SK-N-SH (cell line): ENCODE results near the gene WNK1. TPM values are rescaled to one million over a fixed set of nuclear protein-coding genes. Genes with fewer than 3 reads are reported as not detected.

Source experiments
- CTCF ChIA-PET: fragments of 300-600, 350-600 bp; formaldehyde crosslinking; extraction: SDS; loops from one replicate; lab custom pipeline; 2021; lab: Yijun Ruan, JAX
- POLR2A ChIA-PET: fragments of 350-600 bp; sonication (Branson Sonifier 250); formaldehyde crosslinking; extraction: SDS; loops from one replicate; lab custom pipeline; 2020; ENCODE audit warnings: antibody characterized with exemption, inconsistent platforms; lab: Yijun Ruan, JAX
- DNase-seq: peaks from one replicate; pipeline ENCODE4 v3.0.0; 2012
- H2AFZ ChIP-seq: fragments of 200-600 bp; sonication (generic); 2 replicates; pipeline ENCODE4 v1.8.1; 2016; ENCODE audit warnings: antibody characterized with exemption, mild to moderate bottlenecking, low read depth
- H3F3A ChIP-seq: fragments of 200-600 bp; sonication (generic); replicated peaks from 2 replicates; pipeline ENCODE3; 2016; ENCODE audit warnings: antibody characterized with exemption, mild to moderate bottlenecking; ENCODE audit not compliant: insufficient read depth
- H3K27ac ChIP-seq, 2 experiments: fragments of 200-500 bp in 1 of 2; fragments of 200-600 bp in 1 of 2; sonication (Bioruptor generic) in 1 of 2; sonication (generic), shearing (Covaris generic) in 1 of 2; 2 replicates each; pipeline versions ENCODE4 v1.5.1 to v1.6.1; 2014 to 2016; ENCODE audit warnings: low read depth in 2 of 2, inconsistent platforms in 1 of 2, low read length in 1 of 2, mild to moderate bottlenecking in 1 of 2, mixed read lengths in 1 of 2
- H3K27me3 ChIP-seq: fragments of 200-600 bp; sonication (generic), shearing (Covaris generic); 2 replicates; pipeline ENCODE4 v1.6.1; 2016; ENCODE audit warnings: mixed run types; ENCODE audit not compliant: insufficient read depth
- H3K36me3 ChIP-seq, 2 experiments: fragments of 200-500 bp in 1 of 2; fragments of 200-600 bp in 1 of 2; sonication (Bioruptor generic) in 1 of 2; sonication (generic) in 1 of 2; replicated peaks in 1 of 2; 2 replicates each; pipeline versions ENCODE3 to v1.5.1; 2014 to 2016; ENCODE audit warnings: low read length in 1 of 2, mild to moderate bottlenecking in 1 of 2; ENCODE audit not compliant: insufficient read depth in 2 of 2, control insufficient read depth in 1 of 2
- H3K4me1 ChIP-seq, 2 experiments: fragments of 200-500 bp in 1 of 2; fragments of 200-600 bp in 1 of 2; sonication (Bioruptor generic) in 1 of 2; sonication (generic), shearing (Covaris generic) in 1 of 2; 2 replicates each; pipeline versions ENCODE4 v1.5.1 to v1.6.1; 2014 to 2016; ENCODE audit warnings: low read depth in 1 of 2, low read length in 1 of 2, mixed run types in 1 of 2; ENCODE audit not compliant: insufficient read depth in 2 of 2, control insufficient read depth in 1 of 2
- H3K4me2 ChIP-seq: fragments of 200-600 bp; sonication (generic), shearing (Covaris generic); 2 replicates; pipeline ENCODE4 v1.6.1; 2017; ENCODE audit warnings: mixed run types
- H3K4me3 ChIP-seq, 2 experiments: fragments of 200-500 bp in 1 of 2; fragments of 200-600 bp in 1 of 2; sonication (Bioruptor generic) in 1 of 2; sonication (generic), shearing (Covaris generic) in 1 of 2; 2 replicates each; pipeline versions ENCODE4 v1.5.1 to v1.8.1; 2014 to 2016; ENCODE audit warnings: low read depth in 2 of 2, inconsistent platforms in 1 of 2, low read length in 1 of 2, mild to moderate bottlenecking in 1 of 2, mixed read lengths in 1 of 2, moderate library complexity in 1 of 2
- H3K79me2 ChIP-seq: fragments of 200-600 bp; sonication (generic); 2 replicates; pipeline ENCODE4 v1.8.1; 2017; ENCODE audit warnings: mild to moderate bottlenecking; ENCODE audit not compliant: insufficient read depth
- H3K9ac ChIP-seq: fragments of 200-600 bp; sonication (generic); 2 replicates; pipeline ENCODE4 v1.6.1; 2017; ENCODE audit warnings: mixed run types
- H3K9me2 ChIP-seq: fragments of 200-600 bp; sonication (generic); 2 replicates; pipeline ENCODE4 v1.6.1; 2017; ENCODE audit warnings: mixed run types
- H3K9me3 ChIP-seq: fragments of 200-600 bp; sonication (generic); 2 replicates; pipeline ENCODE4 v1.6.1; 2017; ENCODE audit warnings: mixed run types, mild to moderate bottlenecking, moderate library complexity
- H4K20me1 ChIP-seq: fragments of 200-600 bp; sonication (generic); 2 replicates; pipeline ENCODE4 v1.6.1; 2017; ENCODE audit warnings: mild to moderate bottlenecking, mixed run types; ENCODE audit not compliant: insufficient read depth
- EP300 ChIP-seq, 2 experiments: IDR thresholded peaks; 2 replicates each; pipeline versions ENCODE4 v1.4.0 to v1.6.1; 2012; ENCODE audit warnings: borderline replicate concordance in 1 of 2, low read depth in 1 of 2, low read length in 1 of 2
- FOSL2 ChIP-seq: IDR thresholded peaks from 2 replicates; pipeline ENCODE4 v1.4.0; 2012; ENCODE audit warnings: low read depth, mild to moderate bottlenecking, moderate library complexity, borderline replicate concordance
- FOXM1 ChIP-seq: IDR thresholded peaks from 2 replicates; pipeline ENCODE4 v1.4.0; 2012; ENCODE audit warnings: low read depth, mild to moderate bottlenecking
- GABPA ChIP-seq: IDR thresholded peaks from 2 replicates; pipeline ENCODE4 v1.4.0; 2012; ENCODE audit warnings: low read depth, mild to moderate bottlenecking
- JUND ChIP-seq: IDR thresholded peaks from 2 replicates; pipeline ENCODE4 v1.4.0; 2012
- MEF2A ChIP-seq: IDR thresholded peaks from 2 replicates; pipeline ENCODE4 v1.4.0; 2012; ENCODE audit warnings: low read depth, borderline replicate concordance
- MXI1 ChIP-seq: IDR thresholded peaks from 2 replicates; pipeline ENCODE4 v1.6.1; 2012; ENCODE audit warnings: mild to moderate bottlenecking, low read depth, low read length, improper control_type of control experiment
- NFIC ChIP-seq: IDR thresholded peaks from 2 replicates; pipeline ENCODE4 v1.4.0; 2012; ENCODE audit warnings: borderline replicate concordance
- POLR2AphosphoS5 ChIP-seq: IDR thresholded peaks from 2 replicates; pipeline ENCODE4 v1.6.1; 2012; ENCODE audit warnings: low read depth, low read length
- RCOR1 ChIP-seq: fragments of 150-350 bp; IDR thresholded peaks from 2 replicates; pipeline ENCODE4 v1.6.1; 2017; ENCODE audit warnings: antibody characterized with exemption, low read length
- RXRA ChIP-seq: IDR thresholded peaks from 2 replicates; pipeline ENCODE4 v1.4.0; 2012; ENCODE audit warnings: low read depth, mild to moderate bottlenecking, borderline replicate concordance
- SIN3A ChIP-seq: IDR thresholded peaks from 2 replicates; pipeline ENCODE4 v1.6.1; 2012; ENCODE audit warnings: low read depth, mild to moderate bottlenecking, low read length, moderate library complexity, borderline replicate concordance
- SMC3 ChIP-seq: IDR thresholded peaks from 2 replicates; pipeline ENCODE4 v1.6.1; 2012; ENCODE audit warnings: low read depth, low read length, improper control_type of control experiment
- TAF1 ChIP-seq: IDR thresholded peaks from 2 replicates; pipeline ENCODE4 v1.6.1; 2012; ENCODE audit warnings: low read depth, mild to moderate bottlenecking, low read length, moderate library complexity, borderline replicate concordance
- TCF12 ChIP-seq: IDR thresholded peaks from 2 replicates; pipeline ENCODE4 v1.4.0; 2012
- YY1 ChIP-seq: IDR thresholded peaks from 2 replicates; pipeline ENCODE4 v1.4.0; 2012; ENCODE audit warnings: low read depth, mild to moderate bottlenecking
- polyA plus RNA-seq, 3 experiments: library from polyadenylated mRNA; depleted of rRNA; stranded (reverse); fragments of >200 nt; gene quantifications; 2 replicates each; pipeline ENCODE4 v1.2.3, GENCODE V29; 2012
- TF ChIP-seq, protein P1 (sequence below): fragments of 200-600 bp; sonication (generic); IDR thresholded peaks from 2 replicates; pipeline ENCODE4 v1.6.1; 2017; ENCODE audit warnings: antibody characterized with exemption, mild to moderate bottlenecking, moderate library complexity
- TF ChIP-seq, protein P2 (sequence below): IDR thresholded peaks from 2 replicates; pipeline ENCODE4 v1.6.1; 2012; ENCODE audit warnings: mild to moderate bottlenecking, low read depth, low read length, moderate library complexity
- TF ChIP-seq, protein P3 (sequence below): IDR thresholded peaks from 2 replicates; pipeline ENCODE4; 2012
- TF ChIP-seq, protein P4 (sequence below): IDR thresholded peaks from 2 replicates; pipeline ENCODE4 v1.4.0; 2012; ENCODE audit warnings: low read depth, borderline replicate concordance
- TF ChIP-seq, protein P5 (sequence below): IDR thresholded peaks from 2 replicates; pipeline ENCODE4 v1.4.0; 2012; ENCODE audit warnings: low read depth, borderline replicate concordance

Gene WNK1
- polyA plus RNA-seq, 1 of the 3 experiments (the other 2 are of a cell fraction) = 30.5 TPM

DNA sequence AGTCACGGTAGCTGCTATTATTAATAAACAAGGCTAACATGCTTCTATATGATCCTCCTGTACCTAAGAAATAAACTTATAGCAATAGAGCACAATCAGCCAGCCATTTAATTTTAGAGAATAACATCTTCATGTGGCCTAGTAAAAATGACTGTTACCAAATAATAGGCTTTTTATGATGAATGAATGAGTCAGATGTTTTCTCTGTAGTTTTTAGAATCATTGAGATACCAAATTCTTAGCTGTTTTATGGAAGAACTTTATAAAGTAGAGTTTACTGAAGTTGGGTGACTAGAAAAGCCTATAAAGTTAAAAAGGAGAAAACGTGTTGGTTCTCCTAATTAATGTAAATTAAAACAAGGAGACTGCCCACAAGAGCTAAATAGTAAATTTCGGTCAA, 40.7 kb downstream of the WNK1 start (continued):
- TF ChIP-seq, protein P1, sequence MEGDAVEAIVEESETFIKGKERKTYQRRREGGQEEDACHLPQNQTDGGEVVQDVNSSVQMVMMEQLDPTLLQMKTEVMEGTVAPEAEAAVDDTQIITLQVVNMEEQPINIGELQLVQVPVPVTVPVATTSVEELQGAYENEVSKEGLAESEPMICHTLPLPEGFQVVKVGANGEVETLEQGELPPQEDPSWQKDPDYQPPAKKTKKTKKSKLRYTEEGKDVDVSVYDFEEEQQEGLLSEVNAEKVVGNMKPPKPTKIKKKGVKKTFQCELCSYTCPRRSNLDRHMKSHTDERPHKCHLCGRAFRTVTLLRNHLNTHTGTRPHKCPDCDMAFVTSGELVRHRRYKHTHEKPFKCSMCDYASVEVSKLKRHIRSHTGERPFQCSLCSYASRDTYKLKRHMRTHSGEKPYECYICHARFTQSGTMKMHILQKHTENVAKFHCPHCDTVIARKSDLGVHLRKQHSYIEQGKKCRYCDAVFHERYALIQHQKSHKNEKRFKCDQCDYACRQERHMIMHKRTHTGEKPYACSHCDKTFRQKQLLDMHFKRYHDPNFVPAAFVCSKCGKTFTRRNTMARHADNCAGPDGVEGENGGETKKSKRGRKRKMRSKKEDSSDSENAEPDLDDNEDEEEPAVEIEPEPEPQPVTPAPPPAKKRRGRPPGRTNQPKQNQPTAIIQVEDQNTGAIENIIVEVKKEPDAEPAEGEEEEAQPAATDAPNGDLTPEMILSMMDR = no peak
- TF ChIP-seq RXRA (no peak), FOXM1 (no peak), EP300 (IDR thresholded peaks at IDR 0.05; ENCODE audit: borderline replicate concordance in 1 of 2, low read depth in 1 of 2, low read length in 1 of 2) (no peak), TCF12 (no peak), RCOR1 (no peak), MXI1 (no peak)

DNA sequence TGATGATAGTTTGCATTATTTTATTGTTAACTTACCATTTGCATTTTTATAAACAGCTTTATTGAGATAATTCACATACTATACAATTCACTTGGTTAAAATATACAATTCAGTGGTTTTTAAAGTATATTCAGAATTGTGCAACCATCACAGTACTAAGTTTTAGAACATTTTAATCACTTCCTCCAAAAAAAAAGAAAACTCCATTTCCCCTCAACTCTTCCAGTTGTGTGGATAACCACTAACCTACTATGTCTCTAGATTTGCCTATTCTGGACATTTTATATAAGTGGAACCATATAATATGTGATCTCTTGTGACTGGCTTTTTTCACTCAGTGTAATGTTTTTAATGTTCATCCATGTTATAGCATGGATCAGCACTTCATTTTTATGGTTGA, 41.3 kb downstream of the WNK1 start:
- TF ChIP-seq, protein P2, sequence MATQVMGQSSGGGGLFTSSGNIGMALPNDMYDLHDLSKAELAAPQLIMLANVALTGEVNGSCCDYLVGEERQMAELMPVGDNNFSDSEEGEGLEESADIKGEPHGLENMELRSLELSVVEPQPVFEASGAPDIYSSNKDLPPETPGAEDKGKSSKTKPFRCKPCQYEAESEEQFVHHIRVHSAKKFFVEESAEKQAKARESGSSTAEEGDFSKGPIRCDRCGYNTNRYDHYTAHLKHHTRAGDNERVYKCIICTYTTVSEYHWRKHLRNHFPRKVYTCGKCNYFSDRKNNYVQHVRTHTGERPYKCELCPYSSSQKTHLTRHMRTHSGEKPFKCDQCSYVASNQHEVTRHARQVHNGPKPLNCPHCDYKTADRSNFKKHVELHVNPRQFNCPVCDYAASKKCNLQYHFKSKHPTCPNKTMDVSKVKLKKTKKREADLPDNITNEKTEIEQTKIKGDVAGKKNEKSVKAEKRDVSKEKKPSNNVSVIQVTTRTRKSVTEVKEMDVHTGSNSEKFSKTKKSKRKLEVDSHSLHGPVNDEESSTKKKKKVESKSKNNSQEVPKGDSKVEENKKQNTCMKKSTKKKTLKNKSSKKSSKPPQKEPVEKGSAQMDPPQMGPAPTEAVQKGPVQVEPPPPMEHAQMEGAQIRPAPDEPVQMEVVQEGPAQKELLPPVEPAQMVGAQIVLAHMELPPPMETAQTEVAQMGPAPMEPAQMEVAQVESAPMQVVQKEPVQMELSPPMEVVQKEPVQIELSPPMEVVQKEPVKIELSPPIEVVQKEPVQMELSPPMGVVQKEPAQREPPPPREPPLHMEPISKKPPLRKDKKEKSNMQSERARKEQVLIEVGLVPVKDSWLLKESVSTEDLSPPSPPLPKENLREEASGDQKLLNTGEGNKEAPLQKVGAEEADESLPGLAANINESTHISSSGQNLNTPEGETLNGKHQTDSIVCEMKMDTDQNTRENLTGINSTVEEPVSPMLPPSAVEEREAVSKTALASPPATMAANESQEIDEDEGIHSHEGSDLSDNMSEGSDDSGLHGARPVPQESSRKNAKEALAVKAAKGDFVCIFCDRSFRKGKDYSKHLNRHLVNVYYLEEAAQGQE = no peak
- TF ChIP-seq, protein P3, sequence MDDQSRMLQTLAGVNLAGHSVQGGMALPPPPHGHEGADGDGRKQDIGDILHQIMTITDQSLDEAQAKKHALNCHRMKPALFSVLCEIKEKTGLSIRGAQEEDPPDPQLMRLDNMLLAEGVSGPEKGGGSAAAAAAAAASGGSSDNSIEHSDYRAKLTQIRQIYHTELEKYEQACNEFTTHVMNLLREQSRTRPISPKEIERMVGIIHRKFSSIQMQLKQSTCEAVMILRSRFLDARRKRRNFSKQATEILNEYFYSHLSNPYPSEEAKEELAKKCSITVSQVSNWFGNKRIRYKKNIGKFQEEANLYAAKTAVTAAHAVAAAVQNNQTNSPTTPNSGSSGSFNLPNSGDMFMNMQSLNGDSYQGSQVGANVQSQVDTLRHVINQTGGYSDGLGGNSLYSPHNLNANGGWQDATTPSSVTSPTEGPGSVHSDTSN = no peak
- no peak for TF ChIP-seq SMC3
- no peak for TF ChIP-seq EP300 (IDR thresholded peaks at IDR 0.05; ENCODE audit: borderline replicate concordance in 1 of 2, low read depth in 1 of 2, low read length in 1 of 2)
- no peak for TF ChIP-seq TAF1
- no peak for TF ChIP-seq JUND
- TF ChIP-seq RCOR1 = no peak
- TF ChIP-seq, protein P4, sequence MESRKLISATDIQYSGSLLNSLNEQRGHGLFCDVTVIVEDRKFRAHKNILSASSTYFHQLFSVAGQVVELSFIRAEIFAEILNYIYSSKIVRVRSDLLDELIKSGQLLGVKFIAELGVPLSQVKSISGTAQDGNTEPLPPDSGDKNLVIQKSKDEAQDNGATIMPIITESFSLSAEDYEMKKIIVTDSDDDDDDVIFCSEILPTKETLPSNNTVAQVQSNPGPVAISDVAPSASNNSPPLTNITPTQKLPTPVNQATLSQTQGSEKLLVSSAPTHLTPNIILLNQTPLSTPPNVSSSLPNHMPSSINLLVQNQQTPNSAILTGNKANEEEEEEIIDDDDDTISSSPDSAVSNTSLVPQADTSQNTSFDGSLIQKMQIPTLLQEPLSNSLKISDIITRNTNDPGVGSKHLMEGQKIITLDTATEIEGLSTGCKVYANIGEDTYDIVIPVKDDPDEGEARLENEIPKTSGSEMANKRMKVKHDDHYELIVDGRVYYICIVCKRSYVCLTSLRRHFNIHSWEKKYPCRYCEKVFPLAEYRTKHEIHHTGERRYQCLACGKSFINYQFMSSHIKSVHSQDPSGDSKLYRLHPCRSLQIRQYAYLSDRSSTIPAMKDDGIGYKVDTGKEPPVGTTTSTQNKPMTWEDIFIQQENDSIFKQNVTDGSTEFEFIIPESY = no peak
- no peak for TF ChIP-seq POLR2AphosphoS5
- TF ChIP-seq YY1 = no peak
- TF ChIP-seq GABPA = no peak
- no peak for TF ChIP-seq MEF2A
- TF ChIP-seq, protein P5, sequence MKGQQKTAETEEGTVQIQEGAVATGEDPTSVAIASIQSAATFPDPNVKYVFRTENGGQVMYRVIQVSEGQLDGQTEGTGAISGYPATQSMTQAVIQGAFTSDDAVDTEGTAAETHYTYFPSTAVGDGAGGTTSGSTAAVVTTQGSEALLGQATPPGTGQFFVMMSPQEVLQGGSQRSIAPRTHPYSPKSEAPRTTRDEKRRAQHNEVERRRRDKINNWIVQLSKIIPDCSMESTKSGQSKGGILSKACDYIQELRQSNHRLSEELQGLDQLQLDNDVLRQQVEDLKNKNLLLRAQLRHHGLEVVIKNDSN = no peak
- no peak for TF ChIP-seq FOSL2
- TF ChIP-seq NFIC = no peak
- no peak for TF ChIP-seq SIN3A
- TF ChIP-seq, all 33 proteins: peak for 0
- H3K9me3 ChIP-seq = no peaks in the 10 kb centered on the region
- H4K20me1 ChIP-seq = peaks cover 94% of the 10 kb centered on the region
- no peak overlapping the region for H2AFZ ChIP-seq
- H3K9me2 ChIP-seq = no peaks in the 10 kb centered on the region
- peaks cover 98% of the 10 kb centered on the region for H3K79me2 ChIP-seq
- no peaks in the 10 kb centered on the region for H3K36me3 ChIP-seq
- H3F3A ChIP-seq = peaks cover 15% of the 10 kb centered on the region
- H3K9ac ChIP-seq = no peak overlapping the region
- DNase-seq = no peak
- CTCF ChIA-PET = interaction anchor here (1.1 to 2.1 kb wide), 5 partner anchors 17 to 218 kb away, joined by 4 to 9 read pairs (median 5); no protein-coding TSS in a partner anchor
- POLR2A ChIA-PET = no interaction called here
- H3K27ac ChIP-seq = peak overlapping the region in 1 of 2 experiments; percentile 50; a peak in 2 of 4 replicates
- H3K4me2 ChIP-seq = no peak overlapping the region
- no peaks in the 10 kb centered on the region for H3K27me3 ChIP-seq
- H3K4me1 ChIP-seq = peaks cover 3 to 35% of the 10 kb centered on the region in 2 experiments; a peak in 3 of 4 replicates
- no peak overlapping the region for H3K4me3 ChIP-seq
